Lower leg skin (tissue), 3 donors: Measurements from ENCODE around the gene ASXL2.

Source experiments
- CTCF ChIP-seq, 3 donors: fragments of 450-650 bp; IDR thresholded peaks; one replicate each; pipeline ENCODE4 v1.5.1; 2016; ENCODE audit warnings: antibody characterized with exemption in 3 of 3, mild to moderate bottlenecking in 3 of 3, moderate library complexity in 2 of 3
- POLR2A ChIP-seq, 2 donors: fragments of 450-650 bp; IDR thresholded peaks; one replicate each; pipeline ENCODE4 v1.6.1; 2016 to 2017; ENCODE audit warnings: antibody characterized with exemption in 2 of 2, mild to moderate bottlenecking in 1 of 2, moderate library complexity in 1 of 2

- TF ChIP-seq POLR2A (IDR thresholded peaks at IDR 0.05) (no peak), CTCF (IDR thresholded peaks at IDR 0.05) (no peak)
Measured at GRCh38 chr2:25726522-25726921, 151.8 kb downstream of the ASXL2 start.
